Kasumi-1 (cell line): ENCODE results near the gene ANKLE1.
A peak's percentile ranks its signal among the peaks of the same experiment; 100 is the strongest.
"Not testable (repeated sequence)": the region's sequence is repeated elsewhere in the genome, so short reads cannot be mapped to it uniquely, and the experiment has no call there.

ENCODE experiments used
- DNase-seq, 2 experiments: peaks; one replicate each; lab custom pipeline; 2025; lab: John Stamatoyannopoulos, UW

Gene ANKLE1

DNA sequence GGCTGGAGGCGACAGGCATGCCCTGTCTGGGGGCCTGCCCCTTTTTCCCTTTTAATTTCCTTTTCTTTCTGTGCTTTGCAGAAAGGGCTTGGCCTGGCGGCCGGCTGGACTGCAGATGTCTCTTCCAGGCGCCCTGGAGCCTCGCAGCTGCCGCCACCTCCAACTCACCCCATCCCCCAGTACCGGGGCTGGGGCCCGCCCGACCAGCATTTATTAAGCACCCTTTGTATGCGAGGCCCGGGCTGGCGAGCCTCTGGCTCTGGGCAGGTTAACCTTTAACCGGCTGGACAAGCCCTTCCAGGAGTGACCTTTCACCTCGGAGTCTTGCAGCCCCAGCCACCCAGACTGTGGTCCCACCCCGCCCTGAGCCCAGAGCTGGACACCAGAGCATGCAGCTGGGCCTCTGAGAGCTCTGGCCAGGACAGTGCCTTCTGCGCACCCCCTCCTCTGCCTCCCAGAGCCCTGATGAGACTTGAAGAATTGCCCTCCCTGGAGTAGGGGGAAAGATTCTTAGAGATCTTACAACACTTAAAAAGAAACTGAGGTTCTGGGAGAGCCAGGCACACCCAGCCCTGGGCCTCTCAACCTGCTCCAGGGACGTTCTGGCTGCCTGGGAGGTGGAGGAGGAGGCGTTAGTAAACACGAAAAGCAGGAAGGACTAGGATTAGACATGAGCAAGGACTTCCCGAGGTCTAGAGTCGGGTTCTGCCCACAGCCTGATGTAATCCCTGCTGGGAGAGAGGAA is 34.8 kb upstream of the ANKLE1 start:
- peak in 1 of 2 experiments; percentile 54 for DNase-seq

DNA sequence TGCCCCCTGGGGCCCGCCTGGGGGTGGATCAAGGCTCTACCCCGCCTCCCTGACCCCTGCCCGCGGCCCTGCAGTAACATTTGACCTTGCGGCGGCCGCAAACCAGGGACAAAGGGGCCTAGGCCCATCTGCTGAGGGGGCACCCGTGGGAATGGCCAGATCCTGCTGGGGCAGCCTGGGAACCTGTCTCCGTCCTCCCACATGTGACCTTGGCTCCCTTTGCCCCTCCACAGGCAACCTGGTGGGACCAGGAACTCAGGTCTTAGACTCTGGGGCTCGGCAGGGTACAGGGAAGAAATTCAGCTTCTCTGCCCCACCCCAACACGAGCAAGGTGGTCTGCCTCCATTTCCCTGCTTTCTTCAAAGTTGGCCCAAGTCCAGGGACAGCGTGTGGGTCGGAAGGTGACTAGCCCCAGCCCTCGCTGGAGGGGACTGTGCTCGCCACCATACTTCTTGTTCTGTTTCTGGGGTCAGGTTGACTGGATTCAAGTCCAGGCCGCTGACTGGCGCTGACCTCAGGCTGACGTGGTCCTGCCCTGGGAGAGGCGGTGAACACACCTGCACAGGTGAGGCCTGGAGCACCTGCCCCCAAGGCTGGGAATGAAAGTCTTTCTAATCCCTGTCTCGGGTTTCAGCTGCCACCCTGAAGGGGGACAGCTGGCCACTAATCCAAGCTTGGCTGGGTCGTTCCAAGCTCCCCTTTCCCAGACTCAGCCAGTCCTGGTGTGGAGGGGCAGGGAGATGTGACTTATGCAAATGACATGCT is 33.5 kb upstream of the ANKLE1 start:
- no peak for DNase-seq

DNA sequence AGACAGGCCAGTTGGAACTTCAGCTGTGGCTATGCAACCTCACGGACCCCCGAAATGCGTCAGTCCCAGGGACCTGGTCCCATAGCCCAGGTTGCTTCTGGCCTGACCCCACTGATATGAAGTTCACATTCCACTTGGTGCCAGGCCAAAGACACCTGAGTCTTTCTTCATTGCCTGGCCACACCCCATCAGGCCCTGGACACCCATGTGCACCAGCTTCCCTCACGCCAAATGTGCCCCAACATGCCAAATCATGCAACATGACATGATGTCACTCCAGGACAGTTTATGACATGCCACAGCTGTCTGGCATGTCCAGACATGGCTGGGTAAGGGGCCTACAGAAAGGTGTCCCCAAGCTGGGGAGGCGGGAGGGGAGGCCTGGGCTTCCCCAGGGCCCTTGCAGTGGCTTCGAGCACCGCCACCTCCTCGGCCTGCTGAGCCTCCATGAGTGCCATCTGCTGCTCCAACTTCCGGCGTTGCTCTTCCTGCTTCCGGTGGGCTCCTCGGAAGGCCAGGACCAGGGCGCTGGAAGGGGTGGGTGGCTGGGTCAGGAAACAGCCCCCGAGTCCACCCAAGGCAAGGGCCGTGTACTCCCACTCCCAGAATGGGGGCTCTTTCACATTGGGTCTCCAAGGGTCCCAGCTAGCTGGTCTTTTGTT is 31.7 kb upstream of the ANKLE1 start:
- DNase-seq, result no peak

DNA sequence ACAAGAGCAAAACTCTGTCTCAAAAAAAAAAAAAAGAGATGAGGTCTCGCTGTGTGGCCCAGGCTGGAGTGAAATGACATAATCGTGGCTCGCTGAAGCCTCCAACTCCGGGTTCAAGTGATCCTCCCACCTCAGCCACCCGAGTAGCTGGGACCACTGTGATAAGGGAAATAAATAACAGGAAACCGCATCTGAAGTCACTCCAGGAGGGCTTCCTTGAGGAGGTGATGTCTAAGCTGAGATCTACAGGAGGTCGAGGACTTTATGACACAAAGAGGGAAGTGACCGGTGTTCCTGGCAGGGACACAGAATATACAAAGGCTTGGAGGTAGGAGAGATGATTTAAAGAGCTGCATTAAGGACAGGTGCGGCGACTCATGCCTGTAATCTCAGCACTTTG is 27.1 kb upstream of the ANKLE1 start:
- DNase-seq, result no peak

DNA sequence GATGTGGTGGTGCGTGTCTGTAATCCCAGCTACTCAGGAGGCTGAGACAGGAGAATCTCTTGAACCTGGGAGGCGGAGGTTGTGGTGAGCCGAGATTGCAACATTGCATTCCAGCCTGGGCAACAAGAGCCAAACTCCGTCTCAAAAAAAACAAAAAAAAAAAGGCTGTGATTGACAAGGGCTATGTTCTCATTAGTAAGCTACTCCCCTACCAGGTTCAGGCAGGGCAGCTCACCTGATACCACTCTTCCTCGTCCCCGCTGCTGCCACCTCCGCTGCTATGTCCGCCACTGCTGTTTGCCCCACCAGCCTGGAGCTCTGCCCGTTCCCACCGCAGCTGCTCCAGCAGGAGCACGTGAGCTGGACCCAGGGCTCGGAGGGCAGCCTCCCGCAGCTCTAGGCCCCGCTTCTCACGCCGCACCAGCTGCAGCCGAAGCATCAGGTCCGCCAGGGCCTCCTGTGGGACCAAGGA is 26.5 kb upstream of the ANKLE1 start:
- no peak for DNase-seq

DNA sequence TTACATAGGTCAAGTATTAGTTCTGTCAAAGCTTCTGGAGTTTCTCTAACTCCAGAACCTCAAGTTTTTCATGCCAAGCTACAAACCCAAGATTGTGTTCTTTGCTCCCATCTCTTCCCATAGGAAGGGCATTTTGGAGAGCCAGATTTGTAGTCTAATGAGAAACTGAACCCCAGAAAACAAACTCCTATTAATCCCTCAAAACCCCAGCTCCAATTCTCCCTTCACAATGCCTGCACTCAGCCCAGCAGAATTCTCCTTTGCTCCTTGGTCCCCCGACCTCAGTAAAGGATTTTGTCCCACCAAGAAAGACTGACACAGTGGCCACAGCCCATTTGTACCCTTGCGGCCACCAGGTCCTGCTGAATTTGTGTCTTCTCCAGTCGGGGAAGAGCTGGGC is 25.6 kb upstream of the ANKLE1 start:
- no peak for DNase-seq

DNA sequence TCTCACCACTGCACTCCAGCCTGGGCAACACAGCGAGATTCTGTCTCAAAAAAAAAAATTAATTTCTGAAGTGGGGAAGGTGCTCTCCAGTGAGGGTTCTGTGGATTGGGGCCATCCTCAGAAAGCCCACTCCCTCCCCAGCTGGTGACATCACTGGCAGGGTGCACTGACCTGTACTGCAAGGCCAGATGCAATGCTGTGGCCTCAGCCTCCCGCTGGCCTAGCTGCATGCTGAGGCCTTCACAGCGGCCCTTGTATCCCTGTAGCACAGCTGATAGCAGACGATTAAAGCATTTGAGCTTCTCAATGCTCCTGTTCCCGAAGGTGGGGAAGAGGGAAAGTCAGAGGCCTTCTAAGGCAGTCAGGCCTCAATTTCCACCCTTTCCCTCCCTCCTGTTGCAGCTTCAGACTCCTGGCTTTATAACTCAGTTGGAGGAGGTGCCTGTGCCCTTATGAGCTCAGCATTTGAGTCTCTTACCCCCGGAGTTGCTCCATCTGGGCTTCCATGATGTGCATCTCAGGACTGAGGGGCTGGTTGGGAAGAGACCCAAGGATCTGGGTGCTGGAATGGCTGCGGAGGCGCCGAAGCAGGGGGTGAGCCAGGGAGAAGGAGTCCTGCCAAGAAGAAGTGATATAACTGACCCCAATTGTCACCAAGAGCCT is 22.5 kb upstream of the ANKLE1 start:
- DNase-seq, result no peak

DNA sequence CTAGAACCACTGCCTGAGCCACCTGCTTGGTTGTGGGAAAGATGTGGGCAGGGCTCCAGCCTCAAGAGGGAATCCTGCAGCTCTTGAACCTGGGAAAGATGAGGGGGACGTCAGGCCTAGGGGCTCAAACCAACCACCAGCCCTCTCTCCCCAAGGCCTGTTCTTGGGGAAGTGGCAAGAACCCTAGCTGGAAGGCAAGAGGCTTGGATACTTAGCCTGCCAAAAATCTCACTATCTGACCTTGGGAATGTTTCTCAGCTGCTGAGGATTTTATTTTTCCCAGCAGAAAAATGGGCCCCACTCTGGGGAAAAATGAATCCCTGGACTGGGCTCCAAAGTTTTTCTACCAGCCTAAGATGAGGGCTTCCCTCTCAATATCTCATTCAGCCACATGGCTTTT is 21.8 kb upstream of the ANKLE1 start:
- no peak for DNase-seq

DNA sequence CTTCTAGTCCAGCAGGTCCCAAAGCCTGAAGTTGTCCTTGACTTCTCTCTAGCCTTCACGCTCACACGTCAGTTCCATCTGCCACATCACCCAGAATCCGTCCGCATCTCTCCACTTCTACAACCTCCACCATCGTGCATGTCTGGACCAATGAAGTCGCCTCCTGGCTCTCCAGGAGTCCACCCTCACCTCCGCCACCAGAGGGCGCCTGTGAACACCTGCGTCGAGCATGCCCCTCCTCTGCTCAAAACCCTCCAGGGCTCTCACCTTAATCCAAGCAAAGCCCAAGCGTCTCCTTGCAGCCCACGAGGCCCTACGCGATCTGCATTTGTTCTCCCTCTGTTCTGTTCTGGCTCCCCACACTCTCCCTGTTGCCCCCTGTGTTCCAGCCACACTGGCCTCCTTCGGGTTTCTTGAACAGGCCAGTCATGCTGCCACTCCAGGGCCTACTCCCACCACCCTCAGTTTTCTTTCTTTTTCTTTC is 20.8 kb upstream of the ANKLE1 start:
- peak; percentile 86 to 94 for DNase-seq

DNA sequence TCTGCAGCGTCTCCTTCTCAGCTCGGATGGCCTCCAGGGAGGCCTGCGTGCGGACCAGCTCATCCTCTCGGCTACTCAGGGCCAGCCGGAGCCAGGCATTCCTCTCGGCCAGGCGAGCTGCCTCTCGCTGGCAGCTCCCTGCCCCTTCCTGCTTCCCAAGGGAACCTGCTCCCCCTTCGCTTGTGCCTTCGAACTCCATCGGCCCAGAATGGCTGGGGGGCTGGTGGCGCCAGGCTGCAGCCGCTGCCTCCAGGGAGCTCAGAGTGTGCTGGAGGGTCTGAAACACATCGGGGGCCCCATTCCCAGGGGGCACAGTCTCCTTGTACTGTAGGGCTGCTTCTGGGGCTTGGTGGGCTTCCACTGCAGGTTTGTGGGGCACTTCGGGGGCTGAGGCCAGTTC is 19.1 kb upstream of the ANKLE1 start:
- no peak for DNase-seq

DNA sequence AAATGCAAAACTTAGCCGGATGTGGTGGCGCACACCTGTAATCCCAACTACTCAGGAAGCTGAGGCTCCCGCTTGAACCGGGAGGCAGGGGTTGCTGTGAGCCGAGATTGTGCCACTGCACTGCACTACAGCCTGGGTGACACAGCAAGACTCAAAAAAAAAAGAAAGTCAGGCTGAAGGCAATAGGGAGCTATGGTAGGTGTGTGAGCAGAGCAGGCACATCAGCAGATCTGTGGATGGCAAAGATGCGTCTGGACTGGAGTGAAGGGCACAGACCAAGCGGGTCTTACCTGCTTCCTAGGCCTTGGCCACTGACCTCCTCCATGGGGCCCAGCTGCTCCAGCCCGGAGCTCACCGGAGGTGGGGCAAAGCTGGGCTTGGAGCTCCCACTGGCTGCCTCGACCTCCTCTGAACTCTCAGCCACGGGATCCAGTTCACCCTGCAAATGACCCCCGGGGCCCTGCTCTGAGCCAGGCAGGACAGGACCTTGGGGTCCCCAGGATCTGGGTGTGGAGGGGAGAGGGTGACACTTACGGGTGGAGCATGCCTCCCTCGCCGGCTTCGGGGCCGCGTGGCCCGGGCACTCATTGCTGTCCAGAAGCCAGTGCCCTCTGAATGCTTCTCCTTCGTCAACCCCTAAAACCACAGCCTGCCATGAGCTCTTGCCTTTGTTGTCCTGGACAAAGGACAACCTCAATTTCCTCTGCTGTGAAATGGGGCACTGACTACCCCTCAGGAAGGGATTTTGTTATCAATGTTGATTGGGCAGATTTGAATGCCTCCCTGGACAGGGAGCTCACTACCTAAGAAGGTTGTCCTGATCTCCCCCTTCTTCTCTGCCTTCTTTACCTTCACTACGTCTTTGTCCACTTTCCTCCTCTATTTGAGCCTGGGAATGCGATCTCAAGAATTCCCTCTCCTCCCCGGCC is 17.7 kb upstream of the ANKLE1 start:
- no peak for DNase-seq

DNA sequence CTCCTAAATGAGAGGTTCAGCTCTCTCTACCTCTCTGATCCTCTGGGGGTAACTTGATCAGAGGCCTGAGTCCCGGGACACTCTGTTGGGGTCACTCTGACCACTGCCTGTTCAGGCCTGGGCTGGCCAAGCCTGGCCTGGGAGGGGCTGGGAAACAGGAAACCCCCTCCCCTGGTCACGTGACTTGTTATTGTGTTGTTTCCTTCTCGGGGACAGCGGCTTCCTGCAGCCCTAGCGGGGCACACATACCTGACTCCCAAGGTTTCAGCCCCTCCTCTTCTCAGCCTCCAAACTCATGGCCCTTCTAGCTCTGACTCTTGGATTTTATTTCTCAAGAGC is 17.1 kb upstream of the ANKLE1 start, which contains the start of gene USHBP1:
TSS of gene USHBP1 (minus strand) at position 105 of the 339 bp plus-strand sequence. CDS start 446 bp downstream, outside the sequence.
- no peak for DNase-seq

DNA sequence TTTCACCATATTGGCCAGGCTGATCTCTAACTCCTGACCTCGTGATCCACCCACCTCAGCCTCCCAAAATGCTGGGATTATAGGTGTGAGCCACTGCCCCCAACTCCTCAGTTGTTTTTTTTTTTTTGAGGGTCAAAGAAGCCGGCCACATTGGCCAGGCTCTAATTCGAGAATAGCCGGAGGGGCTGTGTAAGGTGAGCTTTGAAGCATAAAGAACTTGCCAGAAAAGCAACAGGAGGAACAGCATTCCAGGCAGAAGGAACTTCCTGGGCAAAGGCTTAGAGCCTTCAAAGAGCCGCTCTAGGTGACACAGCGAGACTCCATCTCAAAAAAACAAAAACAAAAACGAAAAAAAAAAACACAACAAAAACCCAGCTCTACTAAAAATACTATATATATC is 15.7 kb upstream of the ANKLE1 start:
- no peak for DNase-seq

DNA sequence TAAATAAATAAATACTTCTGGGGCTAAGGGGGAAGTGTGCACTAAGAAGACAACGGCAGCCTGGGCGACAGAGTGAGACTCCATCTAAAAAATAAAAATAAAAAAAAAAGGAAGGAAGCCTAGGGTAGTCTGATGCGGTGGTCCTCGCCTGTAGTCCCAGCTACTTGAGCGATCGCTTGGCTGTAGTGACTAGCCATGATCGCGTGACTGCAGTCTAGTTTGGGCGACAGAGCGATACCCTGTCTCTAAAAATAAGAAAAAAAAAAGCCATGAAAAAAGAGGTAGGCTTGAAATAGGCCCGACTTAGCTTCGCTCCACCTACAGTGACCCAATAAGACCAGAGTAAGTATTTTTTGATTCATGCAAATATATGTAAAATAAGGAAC is 15.1 kb upstream of the ANKLE1 start:
- no peak for DNase-seq

DNA sequence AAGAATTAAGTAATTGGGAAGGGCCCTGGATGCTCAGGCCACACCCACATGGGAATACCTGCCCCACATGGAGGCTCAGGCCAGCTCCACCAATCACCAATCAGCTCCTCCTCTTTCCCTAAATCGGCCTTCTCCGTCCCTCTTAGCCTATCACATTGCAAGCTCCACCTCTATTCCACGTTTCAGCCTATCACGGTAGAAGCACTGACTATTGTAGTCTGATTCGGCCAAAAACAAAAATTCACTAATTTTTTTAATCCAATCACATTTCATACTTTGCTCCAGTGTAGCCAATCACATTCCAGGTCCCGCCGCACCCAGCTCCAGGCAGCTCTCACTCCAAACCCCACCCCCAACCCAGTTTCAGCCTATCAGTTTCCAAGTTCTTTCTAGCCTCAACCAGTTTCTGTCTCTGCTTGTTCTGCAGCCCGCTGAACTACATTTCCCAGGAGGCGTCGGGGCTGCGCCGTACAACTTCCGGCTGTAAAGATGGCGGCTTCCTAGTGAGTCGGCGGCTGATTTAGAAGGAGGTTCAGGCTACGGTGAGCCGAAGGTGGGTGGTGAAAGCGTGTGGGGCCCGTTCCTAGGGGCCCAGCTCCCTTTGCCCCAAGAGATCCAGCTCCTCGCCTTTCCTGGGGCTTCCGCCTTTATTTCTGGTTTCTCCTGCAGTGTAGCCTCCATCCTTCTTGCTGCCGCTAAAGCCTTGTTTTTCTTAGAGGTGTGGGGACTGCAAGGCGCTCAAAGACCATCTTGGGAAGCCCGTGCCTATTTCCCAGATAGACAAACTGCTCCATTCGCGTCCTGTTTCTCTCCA is 14.5 kb upstream of the ANKLE1 start, which contains the start of gene BABAM1:
TSS of gene BABAM1 (plus strand) at position 469 of the 814 bp plus-strand sequence. CDS start 1,364 bp downstream, outside the sequence.
- DNase-seq, result peak; percentile 100

DNA sequence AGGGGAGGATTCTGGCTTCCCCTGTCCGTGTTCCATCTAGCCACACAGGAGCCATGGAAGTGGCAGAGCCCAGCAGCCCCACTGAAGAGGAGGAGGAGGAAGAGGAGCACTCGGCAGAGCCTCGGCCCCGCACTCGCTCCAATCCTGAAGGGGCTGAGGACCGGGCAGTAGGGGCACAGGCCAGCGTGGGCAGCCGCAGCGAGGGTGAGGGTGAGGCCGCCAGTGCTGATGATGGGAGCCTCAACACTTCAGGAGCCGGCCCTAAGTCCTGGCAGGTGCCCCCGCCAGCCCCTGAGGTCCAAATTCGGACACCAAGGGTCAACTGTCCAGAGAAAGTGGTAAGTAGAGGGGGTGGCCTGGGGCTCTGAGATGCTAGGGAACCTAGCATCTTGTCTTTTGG is 12.9 kb upstream of the ANKLE1 start:
- DNase-seq, result no peak

DNA sequence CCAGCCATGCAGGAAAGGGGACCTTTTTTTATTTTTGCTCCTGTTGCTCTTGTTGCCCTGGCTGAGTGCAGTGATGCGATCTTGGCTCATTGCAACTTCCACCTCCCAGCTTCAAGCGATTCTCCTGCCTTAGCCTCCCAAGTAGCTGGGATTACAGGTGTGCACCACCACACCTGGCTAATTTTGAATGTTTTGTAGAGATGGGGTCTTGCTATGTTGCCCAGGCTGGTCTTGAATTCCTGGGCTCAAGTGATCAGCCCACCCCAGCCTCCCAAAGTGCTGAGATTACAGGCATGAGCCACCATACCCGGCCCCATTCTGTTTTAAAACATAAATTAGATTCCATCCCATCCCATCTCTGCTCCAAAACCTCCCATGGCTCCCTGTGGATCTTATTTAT is 6.8 kb upstream of the ANKLE1 start:
- not testable (repeated sequence) for DNase-seq

DNA sequence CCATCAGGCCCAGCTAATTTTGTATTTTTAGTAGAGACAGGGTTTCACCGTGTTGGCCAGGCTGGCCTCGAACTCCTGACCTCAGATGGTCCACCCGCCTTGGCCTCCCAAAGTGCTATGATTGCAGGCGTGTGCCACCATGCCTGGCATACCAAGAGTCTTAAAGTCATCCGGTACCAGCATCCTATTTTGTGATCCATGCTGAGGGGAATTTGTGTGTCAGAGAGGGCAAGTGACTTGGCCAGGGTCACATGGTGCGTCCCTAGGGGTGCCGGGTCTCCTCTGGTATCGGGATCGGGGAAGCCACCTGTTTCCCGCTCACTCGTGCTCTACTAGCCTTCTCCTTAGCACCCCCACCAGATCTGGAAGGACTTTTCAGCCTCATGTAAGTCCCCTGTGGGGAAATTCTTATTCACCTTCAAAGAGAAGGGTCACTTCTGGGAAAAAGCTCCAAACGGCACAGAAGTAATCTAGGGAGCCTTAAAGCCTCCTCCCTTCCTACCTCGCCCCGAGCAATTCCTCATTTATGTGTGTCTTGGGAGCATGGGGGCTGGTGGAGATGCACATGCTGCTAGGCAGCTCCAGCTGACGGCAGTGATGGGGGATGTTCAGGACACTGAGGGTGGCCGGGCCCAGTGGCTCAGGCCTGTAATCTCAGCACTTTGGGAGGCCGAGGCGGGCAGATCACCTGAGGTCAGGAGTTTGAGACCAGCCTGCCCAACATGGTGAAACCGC is 6.1 kb upstream of the ANKLE1 start:
- DNase-seq, result no peak

DNA sequence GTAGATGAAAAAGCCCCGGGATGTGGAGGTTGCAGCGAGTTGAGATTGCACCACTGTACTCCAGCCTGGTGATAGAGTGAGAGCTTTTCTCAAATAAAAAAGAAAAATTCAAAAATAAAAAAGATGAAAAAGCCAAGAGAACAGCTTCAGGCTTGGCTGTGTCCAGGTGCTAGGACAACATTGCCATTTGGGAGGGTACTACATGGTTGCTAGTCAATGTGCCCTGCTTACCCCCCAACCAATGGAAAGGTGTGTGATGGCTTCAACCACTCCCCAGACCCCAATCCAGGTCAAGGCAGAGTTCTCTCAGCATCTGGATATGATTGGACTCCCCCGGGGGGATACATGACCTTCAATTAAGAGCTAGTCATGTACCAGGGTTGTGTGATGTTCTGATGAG is 2.3 kb upstream of the ANKLE1 start:
- DNase-seq, result no peak
